ENCODE results near the gene CAPN3. TPM values are rescaled to one million over a fixed set of nuclear protein-coding genes. Genes with fewer than 3 reads are reported as not detected.

Gene CAPN3
- polyA plus RNA-seq, 1 donor (not counting 4 experiments of a cell fraction or from before 2014, with no cell fraction given) = 15.8 TPM

DNA sequence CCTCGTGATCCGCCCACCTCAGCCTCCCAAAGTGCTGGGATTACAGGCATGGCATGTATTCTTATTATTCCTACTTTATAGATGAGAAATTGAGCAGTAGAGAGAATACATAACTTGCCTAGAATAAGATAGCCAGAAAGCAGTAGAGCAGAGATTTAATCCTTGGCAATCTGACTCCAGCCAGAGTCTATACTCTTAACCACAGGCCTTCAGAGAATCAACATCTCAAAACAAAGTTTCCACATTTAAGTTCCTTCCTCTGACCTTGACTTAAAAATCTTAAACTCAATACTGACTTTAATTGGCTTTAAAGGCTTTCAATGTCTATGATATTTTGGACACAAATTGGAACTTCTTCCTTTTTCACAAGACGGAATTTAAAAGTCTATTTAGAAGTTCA lies 94.5 kb downstream of the CAPN3 start:
- no peak for FAIRE-seq

GRCh38 chr15:42456531-42456930 lies 97.2 kb downstream of the CAPN3 start:
- Histone ChIP-seq H3K27ac (ENCODE audit: control insufficient read depth, insufficient read depth, low read length) (no peak overlapping the region), H3K4me1 (ENCODE audit: control insufficient read depth, extremely low read depth, insufficient read depth, low read length) (peaks cover 10% of the 10 kb centered on the region), H3K27me3 (ENCODE audit: control insufficient read depth, extremely low read depth, insufficient read depth, low read length) (no peaks in the 10 kb centered on the region), H3K4me2 (ENCODE audit: control insufficient read depth, extremely low read depth, insufficient read depth, low read depth, low read length) (no peak overlapping the region), H3K9me3 (ENCODE audit: control insufficient read depth, low read depth, low read length) (no peaks in the 10 kb centered on the region), H3K36me3 (ENCODE audit: control insufficient read depth in 2 of 2, extremely low read depth in 1 of 2, insufficient read depth in 2 of 2, low read length in 2 of 2) (peaks cover 3% of the 10 kb centered on the region in 2 experiments), H3K4me3 (ENCODE audit: control insufficient read depth in 2 of 3, extremely low read depth in 1 of 3, insufficient read depth in 2 of 3, low read depth in 1 of 3, low read length in 3 of 3) (no peak overlapping the region), H3K79me2 (ENCODE audit: control insufficient read depth, insufficient read depth, low read length) (peaks cover 8% of the 10 kb centered on the region), H2AFZ (ENCODE audit: control insufficient read depth, low read length) (no peak overlapping the region), H3K9ac (ENCODE audit: control insufficient read depth, extremely low read depth, insufficient read depth, low read length) (no peak overlapping the region), H4K20me1 (ENCODE audit: control insufficient read depth, extremely low read depth, insufficient read depth, low read length) (no peaks in the 10 kb centered on the region), H3K9me1 (ENCODE audit: control insufficient read depth, extremely low read depth, insufficient read depth, low read length) (no peaks in the 10 kb centered on the region)
- no peak for TF ChIP-seq EZH2 (IDR thresholded peaks at IDR 0.05; ENCODE audit: low read length)
- TF ChIP-seq, protein P1, sequence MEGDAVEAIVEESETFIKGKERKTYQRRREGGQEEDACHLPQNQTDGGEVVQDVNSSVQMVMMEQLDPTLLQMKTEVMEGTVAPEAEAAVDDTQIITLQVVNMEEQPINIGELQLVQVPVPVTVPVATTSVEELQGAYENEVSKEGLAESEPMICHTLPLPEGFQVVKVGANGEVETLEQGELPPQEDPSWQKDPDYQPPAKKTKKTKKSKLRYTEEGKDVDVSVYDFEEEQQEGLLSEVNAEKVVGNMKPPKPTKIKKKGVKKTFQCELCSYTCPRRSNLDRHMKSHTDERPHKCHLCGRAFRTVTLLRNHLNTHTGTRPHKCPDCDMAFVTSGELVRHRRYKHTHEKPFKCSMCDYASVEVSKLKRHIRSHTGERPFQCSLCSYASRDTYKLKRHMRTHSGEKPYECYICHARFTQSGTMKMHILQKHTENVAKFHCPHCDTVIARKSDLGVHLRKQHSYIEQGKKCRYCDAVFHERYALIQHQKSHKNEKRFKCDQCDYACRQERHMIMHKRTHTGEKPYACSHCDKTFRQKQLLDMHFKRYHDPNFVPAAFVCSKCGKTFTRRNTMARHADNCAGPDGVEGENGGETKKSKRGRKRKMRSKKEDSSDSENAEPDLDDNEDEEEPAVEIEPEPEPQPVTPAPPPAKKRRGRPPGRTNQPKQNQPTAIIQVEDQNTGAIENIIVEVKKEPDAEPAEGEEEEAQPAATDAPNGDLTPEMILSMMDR (optimal IDR thresholded peaks at IDR 0.05 in 1 of 3, IDR thresholded peaks at IDR 0.05 in 1 of 3, conservative IDR thresholded peaks at IDR 0.05 in 1 of 3; ENCODE audit: extremely low read depth in 1 of 3, insufficient read depth in 2 of 3, low read length in 3 of 3) = no peak
- dilution Hi-C loops (cut with MboI; ENCODE audit: extremely low pct_ligation_motif_present, low sequenced_read_pairs) = no loop called here
- FAIRE-seq (no peak), DNase-seq (ENCODE audit: low read depth, low spot score) (no peak)

More for the DNA sequence above, 94.5 kb downstream of the CAPN3 start:
- H2AFZ ChIP-seq (ENCODE audit: control insufficient read depth, low read length) = no peak overlapping the region
- no peak overlapping the region for H3K9ac ChIP-seq (ENCODE audit: control insufficient read depth, extremely low read depth, insufficient read depth, low read length)
- dilution Hi-C loops (cut with MboI; ENCODE audit: extremely low pct_ligation_motif_present, low sequenced_read_pairs) = no loop called here
- no peak overlapping the region for H3K4me2 ChIP-seq (ENCODE audit: control insufficient read depth, extremely low read depth, insufficient read depth, low read depth, low read length)
- H4K20me1 ChIP-seq (ENCODE audit: control insufficient read depth, extremely low read depth, insufficient read depth, low read length) = no peaks in the 10 kb centered on the region
- no peaks in the 10 kb centered on the region for H3K27me3 ChIP-seq (ENCODE audit: control insufficient read depth, extremely low read depth, insufficient read depth, low read length)
- no peaks in the 10 kb centered on the region for H3K9me3 ChIP-seq (ENCODE audit: control insufficient read depth, low read depth, low read length)
- H3K4me1 ChIP-seq (ENCODE audit: control insufficient read depth, extremely low read depth, insufficient read depth, low read length) = peaks cover 10% of the 10 kb centered on the region
- no peak for DNase-seq (ENCODE audit: low read depth, low spot score)
- no peak overlapping the region for H3K27ac ChIP-seq (ENCODE audit: control insufficient read depth, insufficient read depth, low read length)
- H3K9me1 ChIP-seq (ENCODE audit: control insufficient read depth, extremely low read depth, insufficient read depth, low read length) = no peaks in the 10 kb centered on the region
- peaks cover 3 to 17% of the 10 kb centered on the region in 2 experiments for H3K36me3 ChIP-seq (ENCODE audit: control insufficient read depth in 2 of 2, extremely low read depth in 1 of 2, insufficient read depth in 2 of 2, low read length in 2 of 2)
- H3K79me2 ChIP-seq (ENCODE audit: control insufficient read depth, insufficient read depth, low read length) = no peaks in the 10 kb centered on the region
- H3K4me3 ChIP-seq (ENCODE audit: control insufficient read depth in 2 of 3, extremely low read depth in 1 of 3, insufficient read depth in 2 of 3, low read depth in 1 of 3, low read length in 3 of 3) = no peak overlapping the region
- no peak for TF ChIP-seq EZH2 (IDR thresholded peaks at IDR 0.05; ENCODE audit: low read length)
- TF ChIP-seq, protein P1 (optimal IDR thresholded peaks at IDR 0.05 in 1 of 3, IDR thresholded peaks at IDR 0.05 in 1 of 3, conservative IDR thresholded peaks at IDR 0.05 in 1 of 3; ENCODE audit: extremely low read depth in 1 of 3, insufficient read depth in 2 of 3, low read length in 3 of 3) = no peak
